LNCAP (cell line): ENCODE measurements around the gene RPS19.

Experiments used
- TF ChIP-seq, protein P1 (sequence below): fragments of 450-650 bp; IDR thresholded peaks from 2 replicates; pipeline ENCODE4 v1.5.1; 2017; ENCODE audit warnings: mild to moderate bottlenecking

RPS19 gene

DNA sequence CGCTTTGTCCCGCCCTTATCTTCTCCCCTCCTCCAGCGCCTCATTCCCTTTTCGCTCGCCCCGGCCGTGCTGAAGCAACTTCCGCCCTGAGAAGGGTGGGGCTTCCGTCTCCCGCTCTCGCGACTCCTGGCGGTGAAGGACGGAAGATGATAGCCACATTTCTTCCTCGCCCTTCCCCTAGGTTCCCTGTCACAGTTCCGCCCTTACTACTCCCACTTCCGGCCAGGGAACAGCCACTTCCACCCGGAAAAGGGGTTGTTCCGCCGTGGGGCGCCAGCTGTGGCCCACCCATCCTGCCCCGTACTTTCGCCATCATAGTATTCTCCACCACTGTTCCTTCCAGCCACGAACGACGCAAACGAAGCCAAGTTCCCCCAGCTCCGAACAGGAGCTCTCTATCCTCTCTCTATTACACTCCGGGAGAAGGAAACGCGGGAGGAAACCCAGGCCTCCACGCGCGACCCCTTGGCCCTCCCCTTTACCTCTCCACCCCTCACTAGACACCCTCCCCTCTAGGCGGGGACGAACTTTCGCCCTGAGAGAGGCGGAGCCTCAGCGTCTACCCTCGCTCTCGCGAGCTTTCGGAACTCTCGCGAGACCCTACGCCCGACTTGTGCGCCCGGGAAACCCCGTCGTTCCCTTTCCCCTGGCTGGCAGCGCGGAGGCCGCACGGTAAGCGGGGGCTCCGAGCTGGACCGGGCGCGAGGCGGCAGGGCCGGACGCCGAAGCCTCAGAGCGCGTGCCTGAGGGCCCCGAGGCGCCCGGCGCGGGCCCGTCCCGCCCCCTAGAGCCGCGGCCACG is at the start of gene RPS19:
TSS of gene RPS19 (plus strand) at position 638 of the 801 bp plus-strand sequence. CDS start 520 bp downstream, outside the sequence.
- TF ChIP-seq, protein P1, sequence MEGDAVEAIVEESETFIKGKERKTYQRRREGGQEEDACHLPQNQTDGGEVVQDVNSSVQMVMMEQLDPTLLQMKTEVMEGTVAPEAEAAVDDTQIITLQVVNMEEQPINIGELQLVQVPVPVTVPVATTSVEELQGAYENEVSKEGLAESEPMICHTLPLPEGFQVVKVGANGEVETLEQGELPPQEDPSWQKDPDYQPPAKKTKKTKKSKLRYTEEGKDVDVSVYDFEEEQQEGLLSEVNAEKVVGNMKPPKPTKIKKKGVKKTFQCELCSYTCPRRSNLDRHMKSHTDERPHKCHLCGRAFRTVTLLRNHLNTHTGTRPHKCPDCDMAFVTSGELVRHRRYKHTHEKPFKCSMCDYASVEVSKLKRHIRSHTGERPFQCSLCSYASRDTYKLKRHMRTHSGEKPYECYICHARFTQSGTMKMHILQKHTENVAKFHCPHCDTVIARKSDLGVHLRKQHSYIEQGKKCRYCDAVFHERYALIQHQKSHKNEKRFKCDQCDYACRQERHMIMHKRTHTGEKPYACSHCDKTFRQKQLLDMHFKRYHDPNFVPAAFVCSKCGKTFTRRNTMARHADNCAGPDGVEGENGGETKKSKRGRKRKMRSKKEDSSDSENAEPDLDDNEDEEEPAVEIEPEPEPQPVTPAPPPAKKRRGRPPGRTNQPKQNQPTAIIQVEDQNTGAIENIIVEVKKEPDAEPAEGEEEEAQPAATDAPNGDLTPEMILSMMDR, result peak; percentile 29; the same call in 1 of the 2 replicates

DNA sequence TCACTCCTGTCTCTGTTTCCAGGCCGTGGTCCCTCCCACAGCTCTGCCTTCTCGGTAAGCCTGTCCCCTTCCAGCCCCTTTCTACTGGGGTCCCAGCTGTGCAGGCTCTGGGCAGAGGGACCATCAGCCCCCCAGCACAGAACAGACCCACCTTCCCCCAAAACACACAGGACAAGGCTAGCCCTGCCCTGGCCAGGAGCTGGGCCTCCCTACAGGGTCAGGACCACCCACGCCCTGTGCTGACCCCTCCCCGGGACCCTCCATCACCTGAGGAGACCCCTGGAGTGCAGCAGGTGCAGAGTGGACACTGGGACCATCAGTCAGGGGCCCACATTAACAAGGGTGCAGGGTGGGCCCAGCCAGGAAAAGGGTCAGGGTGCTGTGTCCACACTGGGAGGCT is 49.8 kb upstream of the RPS19 start:
- TF ChIP-seq, protein P1, result no peak

DNA sequence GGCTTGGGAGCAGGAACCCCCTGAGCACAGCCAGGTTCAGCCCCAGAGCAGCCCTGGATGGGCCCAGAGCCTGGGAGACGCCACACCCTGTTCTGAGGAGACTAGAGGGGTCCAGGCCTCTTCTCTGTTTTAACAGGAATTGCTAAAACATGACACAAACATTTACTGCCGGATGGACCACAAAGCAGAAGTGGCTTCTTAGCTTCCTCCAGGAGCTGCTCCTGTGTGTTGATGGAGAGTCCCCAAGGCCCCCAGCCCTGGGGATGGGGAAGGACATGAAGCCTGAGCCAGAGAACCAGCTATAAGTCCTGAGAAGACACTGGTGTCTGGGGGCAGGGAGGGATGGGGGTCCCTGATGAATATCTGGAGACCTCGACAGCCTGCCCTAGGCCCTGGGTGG is 49.0 kb upstream of the RPS19 start:
- TF ChIP-seq, protein P1, result no peak

DNA sequence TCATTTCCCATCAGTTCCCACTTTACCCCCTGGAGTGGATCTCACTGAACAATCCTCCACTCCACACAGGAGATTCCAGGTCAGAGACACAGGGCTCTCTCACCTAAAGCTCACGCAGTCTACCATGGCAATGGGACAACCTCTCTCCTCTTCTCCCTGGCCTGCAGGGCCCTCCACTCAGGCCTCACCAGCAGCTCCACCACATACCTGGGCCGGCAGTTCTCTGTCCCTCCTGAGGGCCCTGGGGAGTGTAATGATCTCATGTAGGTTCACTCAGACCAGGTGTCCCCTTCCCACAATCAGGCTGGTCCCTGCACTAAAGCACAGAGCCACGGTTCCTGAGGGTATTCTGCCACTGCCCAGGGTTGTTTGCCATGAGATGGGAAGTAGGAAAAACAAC is 48.1 kb upstream of the RPS19 start:
- TF ChIP-seq, protein P1, result no peak

DNA sequence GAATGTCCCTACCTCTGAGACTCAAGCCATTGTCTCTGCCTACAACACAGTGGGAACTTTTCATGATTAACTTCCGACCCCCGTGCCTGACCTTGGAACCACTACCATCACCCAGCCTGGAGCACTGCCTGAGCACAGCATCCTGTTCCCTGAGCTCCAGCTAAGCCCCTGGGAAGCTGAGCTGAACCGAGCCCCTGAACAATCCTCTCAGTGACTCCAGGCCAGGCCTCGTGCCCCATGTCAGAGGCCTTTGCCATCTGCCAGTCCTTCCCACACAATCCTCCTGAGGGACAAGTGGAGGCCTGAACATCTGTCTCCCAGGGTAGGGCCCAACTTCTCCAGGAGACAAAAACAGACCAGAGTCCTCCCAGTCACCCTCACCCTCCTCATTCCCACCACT is 46.1 kb upstream of the RPS19 start:
- TF ChIP-seq, protein P1, result no peak

DNA sequence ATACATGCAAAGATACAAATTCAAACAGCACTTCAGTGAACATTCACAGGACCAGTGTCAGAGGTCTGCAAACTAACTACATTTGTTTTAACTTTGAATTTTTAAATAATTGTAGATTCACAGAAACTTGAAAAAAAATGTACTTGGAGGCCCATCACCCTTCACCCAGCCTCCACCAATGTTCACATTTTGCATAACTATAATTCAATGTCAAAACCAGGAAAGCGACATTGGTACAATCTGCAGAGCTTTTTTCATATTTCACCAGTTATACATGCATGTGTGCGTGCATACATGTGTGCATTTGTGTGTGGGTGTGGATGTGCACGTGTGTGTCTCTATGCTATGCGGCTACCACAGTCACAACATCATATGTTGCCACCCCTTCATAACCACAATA is 44.8 kb upstream of the RPS19 start:
- TF ChIP-seq, protein P1, result no peak

DNA sequence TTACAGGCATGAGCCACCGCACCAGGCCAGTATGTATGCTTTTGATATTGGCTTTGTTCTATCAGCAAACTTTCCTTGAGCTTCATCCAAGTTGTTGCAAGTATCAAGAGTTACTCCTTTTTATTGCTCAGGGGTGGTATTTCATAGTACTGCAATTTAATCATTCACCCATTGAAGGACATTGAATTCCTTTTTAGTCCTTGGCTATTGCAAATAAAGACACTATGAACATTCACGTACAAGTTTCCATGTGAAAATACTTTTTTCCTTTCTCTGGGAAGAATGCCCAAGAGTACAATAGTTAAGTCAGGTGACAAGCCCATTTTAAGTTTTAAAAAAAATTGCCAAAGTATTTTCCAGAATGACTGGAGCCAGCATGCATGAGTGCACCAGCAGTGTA is 43.3 kb upstream of the RPS19 start:
- TF ChIP-seq, protein P1, result no peak
